OCI-LY1 (cell line): ENCODE results near the gene STARD13.

ENCODE experiments used
- H2AFZ ChIP-seq: fragments of 200-600 bp; sonication (generic), shearing (Covaris generic); 2 replicates; pipeline ENCODE4 v1.6.0; 2014; ENCODE audit warnings: antibody characterized with exemption, mild to moderate bottlenecking, low read length
- H3F3A ChIP-seq: fragments of 200-600 bp; sonication (generic), shearing (Covaris generic); 2 replicates; pipeline ENCODE4 v1.6.0; 2014; ENCODE audit warnings: mild to moderate bottlenecking, antibody characterized with exemption, low read length, moderate library complexity; ENCODE audit not compliant: insufficient read depth
- H3K27ac ChIP-seq: fragments of 200-600 bp; sonication (generic); 2 replicates; pipeline ENCODE4 v1.5.1; 2014; ENCODE audit warnings: low read length, mixed run types, mild to moderate bottlenecking, low read depth; ENCODE audit not compliant: poor library complexity, severe bottlenecking
- H3K27me3 ChIP-seq: fragments of 200-600 bp; sonication (generic); 2 replicates; pipeline ENCODE4 v1.6.0; 2014; ENCODE audit warnings: antibody characterized with exemption, mild to moderate bottlenecking, low read length, moderate library complexity; ENCODE audit not compliant: insufficient read depth
- H3K36me3 ChIP-seq: fragments of 200-600 bp; sonication (generic); 2 replicates; pipeline ENCODE4 v1.6.1; 2014; ENCODE audit warnings: mild to moderate bottlenecking, antibody characterized with exemption, low read length, moderate library complexity, mixed read lengths; ENCODE audit not compliant: insufficient read depth
- H3K4me1 ChIP-seq: fragments of 200-600 bp; sonication (generic); 2 replicates; pipeline ENCODE4 v1.5.1; 2014; ENCODE audit warnings: mild to moderate bottlenecking, low read length, moderate library complexity; ENCODE audit not compliant: insufficient read depth, severe bottlenecking
- H3K4me2 ChIP-seq: fragments of 200-600 bp; sonication (generic), shearing (Covaris generic); 2 replicates; pipeline ENCODE4 v1.6.1; 2014; ENCODE audit warnings: low read length
- H3K4me3 ChIP-seq: fragments of 200-600 bp; sonication (generic); 2 replicates; pipeline ENCODE4 v1.5.1; 2014; ENCODE audit warnings: low read length, low read depth, mild to moderate bottlenecking, mixed read lengths; ENCODE audit not compliant: poor library complexity, severe bottlenecking
- H3K79me2 ChIP-seq: fragments of 200-600 bp; shearing (Covaris generic); 2 replicates; pipeline ENCODE4 v1.6.1; 2016; ENCODE audit warnings: mixed run types, low read length, mixed read lengths; ENCODE audit not compliant: insufficient read depth
- H3K9ac ChIP-seq: fragments of 200-600 bp; sonication (generic), shearing (Covaris generic); 2 replicates; pipeline ENCODE4 v1.6.1; 2014; ENCODE audit warnings: mild to moderate bottlenecking, low read length, mixed read lengths
- H3K9me2 ChIP-seq: fragments of 200-600 bp; sonication (generic), shearing (Covaris generic); 2 replicates; pipeline ENCODE4 v1.6.1; 2014; ENCODE audit warnings: low read depth, mild to moderate bottlenecking, low read length, mixed read lengths
- H3K9me3 ChIP-seq: fragments of 200-600 bp; shearing (Covaris generic); 2 replicates; pipeline ENCODE4 v1.6.1; 2014; ENCODE audit warnings: low read length, mixed read lengths
- H4K20me1 ChIP-seq: fragments of 200-600 bp; sonication (generic), shearing (Covaris generic); 2 replicates; pipeline ENCODE4 v1.6.0; 2016; ENCODE audit warnings: mild to moderate bottlenecking, low read length; ENCODE audit not compliant: insufficient read depth
- CTCF ChIP-seq: fragments of 200-600 bp; sonication (generic), shearing (Covaris generic); IDR thresholded peaks from 2 replicates; pipeline ENCODE4 v1.5.1; 2017; ENCODE audit warnings: mild to moderate bottlenecking, antibody characterized with exemption, low read length, moderate library complexity, mixed read lengths
- EZH2 ChIP-seq: fragments of 200-600 bp; sonication (generic), shearing (Covaris generic); IDR thresholded peaks from 2 replicates; pipeline ENCODE4 v1.8.0; 2017; ENCODE audit warnings: borderline replicate concordance, mixed run types, mild to moderate bottlenecking, antibody characterized with exemption, low read length, moderate library complexity, mixed read lengths

Gene STARD13

DNA sequence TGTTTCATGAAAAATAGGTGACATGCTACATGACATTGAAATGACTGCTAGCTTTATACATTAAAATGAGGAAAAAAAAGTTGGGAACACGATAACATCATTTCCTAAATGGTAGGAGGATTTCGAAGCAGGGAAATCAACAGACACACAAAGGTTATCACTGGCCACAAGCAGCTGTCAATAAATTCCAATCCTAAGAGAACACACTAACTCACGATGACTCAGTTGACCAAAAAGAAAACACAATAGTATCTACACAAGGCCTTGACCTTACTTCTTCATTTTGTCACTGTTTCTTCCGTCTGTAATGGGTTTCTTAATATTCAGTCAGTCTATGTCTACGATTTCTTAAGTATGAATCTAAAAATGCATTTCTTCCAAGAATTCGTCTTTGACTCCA, 36.5 kb downstream of the STARD13 start:
- Histone ChIP-seq H2AFZ (no peak overlapping the region), H3K4me2 (no peak overlapping the region), H3K4me3 (no peak overlapping the region)

DNA sequence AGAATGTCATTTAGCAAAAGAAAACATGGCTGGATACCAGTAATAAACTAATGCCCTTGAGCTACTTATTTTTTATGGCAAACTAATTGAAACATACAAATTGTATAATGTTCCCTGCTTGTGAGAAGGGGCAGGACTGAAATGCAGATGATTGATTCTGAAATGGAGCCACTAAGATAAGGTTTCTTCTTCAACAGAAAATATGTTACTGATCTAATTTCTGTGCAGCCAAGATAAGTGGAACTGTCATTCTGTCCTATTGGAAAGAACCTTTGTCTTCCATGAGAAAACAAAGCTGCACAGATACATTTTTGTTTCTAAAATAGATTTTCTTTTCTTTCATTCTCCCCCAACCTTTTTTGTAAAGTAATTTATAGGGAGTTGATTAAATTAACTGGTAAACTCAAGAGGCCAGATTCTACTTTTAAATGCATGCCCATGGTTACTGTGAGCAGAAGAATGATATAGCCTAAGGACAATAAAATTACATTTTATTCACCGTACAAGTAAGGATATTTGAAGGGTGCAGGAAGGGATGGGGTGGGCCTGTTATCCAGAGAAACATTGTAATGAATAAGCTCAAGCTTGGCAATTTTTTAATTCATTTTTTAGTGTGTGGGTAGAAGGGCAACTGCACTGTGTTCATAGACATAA, 39.9 kb downstream of the STARD13 start:
- no peak overlapping the region for H3K9ac ChIP-seq
- H3K27ac ChIP-seq = no peak overlapping the region
- no peaks in the 10 kb centered on the region for H3K27me3 ChIP-seq
- H3K4me2 ChIP-seq = no peak overlapping the region
- no peak overlapping the region for H2AFZ ChIP-seq
- no peaks in the 10 kb centered on the region for H4K20me1 ChIP-seq
- no peaks in the 10 kb centered on the region for H3K4me1 ChIP-seq
- TF ChIP-seq CTCF (no peak), EZH2 (no peak)
- no peak overlapping the region for H3K4me3 ChIP-seq
- no peaks in the 10 kb centered on the region for H3K9me3 ChIP-seq
- H3K9me2 ChIP-seq = no peaks in the 10 kb centered on the region
- H3K79me2 ChIP-seq = no peaks in the 10 kb centered on the region
- H3F3A ChIP-seq = no peaks in the 10 kb centered on the region
- no peaks in the 10 kb centered on the region for H3K36me3 ChIP-seq

More for the DNA sequence above, 36.5 kb downstream of the STARD13 start:
- no peak for TF ChIP-seq EZH2
- no peak for TF ChIP-seq CTCF
- Histone ChIP-seq H3K27ac (no peak overlapping the region), H3K4me1 (peaks cover 11% of the 10 kb centered on the region), H3K27me3 (no peaks in the 10 kb centered on the region), H3K9me2 (no peaks in the 10 kb centered on the region), H3K36me3 (no peaks in the 10 kb centered on the region), H3F3A (no peaks in the 10 kb centered on the region), H3K79me2 (no peaks in the 10 kb centered on the region), H3K9ac (no peak overlapping the region), H4K20me1 (no peaks in the 10 kb centered on the region), H3K9me3 (no peaks in the 10 kb centered on the region)

DNA sequence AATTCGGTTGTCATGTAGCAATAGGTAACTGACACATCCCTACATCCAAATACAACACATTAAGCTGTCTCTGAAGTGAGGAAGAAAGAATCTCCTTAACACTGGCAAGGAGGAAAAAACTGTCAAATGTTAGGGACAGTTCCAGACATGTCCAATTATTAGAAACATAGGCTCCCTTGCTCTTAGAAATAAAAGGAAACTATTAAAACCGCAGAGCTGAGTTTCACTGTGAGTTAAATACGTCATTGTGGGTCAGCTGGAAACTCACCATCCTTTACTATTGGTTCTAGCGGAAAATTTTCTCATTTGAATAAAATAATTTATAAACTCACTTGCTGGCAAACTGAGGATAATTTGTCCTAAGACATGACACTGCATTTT, 40.7 kb downstream of the STARD13 start:
- Histone ChIP-seq H3F3A (no peaks in the 10 kb centered on the region), H3K36me3 (no peaks in the 10 kb centered on the region), H3K9ac (no peak overlapping the region), H3K4me3 (no peak overlapping the region), H3K9me2 (no peaks in the 10 kb centered on the region), H3K27me3 (no peaks in the 10 kb centered on the region), H3K4me1 (no peaks in the 10 kb centered on the region), H3K9me3 (no peaks in the 10 kb centered on the region), H4K20me1 (no peaks in the 10 kb centered on the region), H3K79me2 (no peaks in the 10 kb centered on the region), H3K4me2 (no peak overlapping the region), H2AFZ (no peak overlapping the region), H3K27ac (no peak overlapping the region)
- TF ChIP-seq CTCF (no peak), EZH2 (no peak)
